Osteoblast (primary cell): ENCODE results near the gene HDHD2. TPM values are rescaled to one million over a fixed set of nuclear protein-coding genes. Genes with fewer than 3 reads are reported as not detected.
"Not testable (repeated sequence)": the region's sequence is repeated elsewhere in the genome, so short reads cannot be mapped to it uniquely, and the experiment has no call there.

Experiments used
- DNase-seq: peaks from one replicate; pipeline ENCODE4 v3.0.0; 2011; ENCODE audit warnings: low spot score, mixed read lengths; ENCODE audit not compliant: insufficient read length; ENCODE audit errors: missing footprints
- H2AFZ ChIP-seq: 2 replicates; pipeline ENCODE4 v1.6.0; 2011; ENCODE audit warnings: mild to moderate bottlenecking, low read length
- H3K27ac ChIP-seq: 2 replicates; pipeline ENCODE4 v1.5.1; 2011; ENCODE audit warnings: mild to moderate bottlenecking, low read depth, low read length, moderate library complexity
- H3K27me3 ChIP-seq: 2 replicates; pipeline ENCODE4 v1.6.0; 2012; ENCODE audit warnings: mild to moderate bottlenecking, control low read depth, inconsistent platforms, low read length, moderate library complexity; ENCODE audit not compliant: insufficient read depth
- H3K36me3 ChIP-seq: 2 replicates; pipeline ENCODE4 v1.5.1; 2011; ENCODE audit warnings: mild to moderate bottlenecking, low read length, control low read depth, moderate library complexity; ENCODE audit not compliant: insufficient read depth
- H3K4me1 ChIP-seq: 2 replicates; pipeline ENCODE4 v1.5.1; 2011; ENCODE audit warnings: mild to moderate bottlenecking, low read length, control low read depth, moderate library complexity; ENCODE audit not compliant: insufficient read depth
- H3K4me2 ChIP-seq: 2 replicates; pipeline ENCODE4 v1.6.0; 2011; ENCODE audit warnings: mild to moderate bottlenecking, low read length; ENCODE audit not compliant: insufficient read depth
- H3K4me3 ChIP-seq: fragments of 200-600 bp; sonication (generic); 3 replicates; pipeline ENCODE4 v1.5.1; 2012; ENCODE audit warnings: mild to moderate bottlenecking, low read length, inconsistent platforms; ENCODE audit not compliant: insufficient read depth
- H3K79me2 ChIP-seq: 2 replicates; pipeline ENCODE4 v1.6.0; 2012; ENCODE audit warnings: mild to moderate bottlenecking, low read length, control low read depth, inconsistent platforms; ENCODE audit not compliant: insufficient read depth
- H3K9me3 ChIP-seq: 2 replicates; pipeline ENCODE4 v1.5.1; 2011; ENCODE audit warnings: low read depth, low read length, control low read depth
- H4K20me1 ChIP-seq: 2 replicates; pipeline ENCODE4 v1.6.0; 2012; ENCODE audit warnings: mild to moderate bottlenecking, low read length, control low read depth; ENCODE audit not compliant: insufficient read depth
- total RNA-seq: library from RNA; depleted of rRNA; stranded (reverse); fragments of >200 nt; gene quantifications from 2 replicates; pipeline ENCODE4 v1.2.3, GENCODE V29; 2012
- TF ChIP-seq, protein P1 (sequence below): IDR thresholded peaks from 2 replicates; pipeline ENCODE4 v1.5.1; 2011; ENCODE audit warnings: mild to moderate bottlenecking, low read depth, low read length, moderate library complexity; ENCODE audit errors: extremely low read depth

HDHD2 gene
- total RNA-seq, 1 donor = 17.4 TPM

DNA sequence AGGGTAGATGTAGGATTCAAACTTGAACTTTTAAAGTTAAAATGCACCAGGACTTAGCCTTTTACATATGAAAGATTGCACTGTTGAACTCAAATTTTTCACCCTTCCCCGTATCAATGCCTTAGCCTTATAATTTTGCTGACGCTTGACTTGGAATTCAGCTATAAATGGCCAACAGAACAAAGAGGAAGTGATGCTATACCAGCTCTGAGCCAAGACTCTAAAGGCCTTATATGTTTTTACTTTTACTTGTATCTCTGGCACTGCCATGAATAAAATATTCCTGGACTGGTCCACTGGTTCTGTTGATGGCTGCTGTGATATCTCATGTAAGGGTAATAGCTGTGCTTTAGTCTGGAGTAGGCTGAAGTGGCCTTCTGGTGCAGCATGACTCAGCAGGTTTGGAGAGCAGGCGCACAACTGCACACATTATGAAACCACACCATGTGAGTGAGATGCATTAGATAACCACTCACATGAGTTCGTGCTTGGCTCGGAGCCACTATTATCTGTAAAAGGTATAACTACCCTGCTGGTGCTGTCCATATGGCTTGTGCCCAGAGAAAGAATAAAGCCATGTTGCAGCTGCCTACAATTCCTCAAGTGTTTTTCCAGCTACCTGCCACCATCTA, 34.2 kb upstream of the HDHD2 start:
- no peak overlapping the region for H2AFZ ChIP-seq
- no peak overlapping the region for H3K4me2 ChIP-seq
- no peaks in the 10 kb centered on the region for H4K20me1 ChIP-seq
- H3K4me3 ChIP-seq = no peak overlapping the region
- H3K27me3 ChIP-seq = no peaks in the 10 kb centered on the region
- H3K36me3 ChIP-seq = no peaks in the 10 kb centered on the region
- DNase-seq = no peak
- H3K9me3 ChIP-seq = no peaks in the 10 kb centered on the region
- H3K79me2 ChIP-seq = no peaks in the 10 kb centered on the region
- no peak overlapping the region for H3K27ac ChIP-seq
- TF ChIP-seq, protein P1, sequence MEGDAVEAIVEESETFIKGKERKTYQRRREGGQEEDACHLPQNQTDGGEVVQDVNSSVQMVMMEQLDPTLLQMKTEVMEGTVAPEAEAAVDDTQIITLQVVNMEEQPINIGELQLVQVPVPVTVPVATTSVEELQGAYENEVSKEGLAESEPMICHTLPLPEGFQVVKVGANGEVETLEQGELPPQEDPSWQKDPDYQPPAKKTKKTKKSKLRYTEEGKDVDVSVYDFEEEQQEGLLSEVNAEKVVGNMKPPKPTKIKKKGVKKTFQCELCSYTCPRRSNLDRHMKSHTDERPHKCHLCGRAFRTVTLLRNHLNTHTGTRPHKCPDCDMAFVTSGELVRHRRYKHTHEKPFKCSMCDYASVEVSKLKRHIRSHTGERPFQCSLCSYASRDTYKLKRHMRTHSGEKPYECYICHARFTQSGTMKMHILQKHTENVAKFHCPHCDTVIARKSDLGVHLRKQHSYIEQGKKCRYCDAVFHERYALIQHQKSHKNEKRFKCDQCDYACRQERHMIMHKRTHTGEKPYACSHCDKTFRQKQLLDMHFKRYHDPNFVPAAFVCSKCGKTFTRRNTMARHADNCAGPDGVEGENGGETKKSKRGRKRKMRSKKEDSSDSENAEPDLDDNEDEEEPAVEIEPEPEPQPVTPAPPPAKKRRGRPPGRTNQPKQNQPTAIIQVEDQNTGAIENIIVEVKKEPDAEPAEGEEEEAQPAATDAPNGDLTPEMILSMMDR = no peak
- no peaks in the 10 kb centered on the region for H3K4me1 ChIP-seq

DNA sequence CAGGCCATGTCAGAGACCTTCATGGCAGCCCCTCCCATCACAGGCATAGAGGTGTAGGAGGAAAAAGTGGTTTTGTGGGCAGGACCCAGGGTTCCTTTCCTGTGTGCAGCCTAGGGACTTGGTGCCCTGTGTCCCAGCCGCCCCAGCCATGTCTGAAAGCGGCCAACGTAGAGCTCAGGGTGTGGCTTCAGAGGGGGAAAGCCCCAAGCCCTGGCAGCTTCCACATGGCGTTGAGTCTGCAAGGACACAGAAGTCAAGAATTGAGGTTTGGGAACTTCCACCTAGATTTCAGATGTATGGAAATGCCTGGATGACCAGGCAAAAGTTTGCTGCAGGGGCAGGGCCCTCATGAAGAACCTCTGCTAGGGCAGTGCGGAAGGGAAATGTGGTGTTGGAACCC, 31.9 kb upstream of the HDHD2 start:
- not testable (repeated sequence) for H3K27ac ChIP-seq

DNA sequence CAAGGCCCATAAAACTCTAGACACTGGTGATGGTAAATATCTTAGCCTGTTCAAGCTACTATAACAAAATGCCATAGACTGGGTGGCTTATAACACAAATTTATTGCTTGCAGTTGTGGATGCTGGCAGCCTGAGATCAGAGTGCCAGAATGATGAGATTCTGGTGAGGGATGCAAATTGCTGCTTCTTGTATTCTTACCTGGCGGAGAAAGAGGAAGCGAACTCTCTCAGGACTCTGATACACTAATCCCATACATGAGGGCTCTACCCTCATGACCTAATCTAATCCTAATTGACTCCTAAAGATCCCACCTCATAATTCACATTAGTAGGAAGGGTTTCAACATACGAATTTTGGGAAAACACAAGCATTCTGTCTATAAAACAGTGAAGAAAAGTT, 30.5 kb upstream of the HDHD2 start:
- Histone ChIP-seq H3K4me3 (no peak overlapping the region), H3K36me3 (no peaks in the 10 kb centered on the region), H3K27me3 (no peaks in the 10 kb centered on the region), H3K79me2 (peaks cover 6% of the 10 kb centered on the region), H3K4me2 (no peak overlapping the region), H3K9me3 (no peaks in the 10 kb centered on the region), H3K27ac (no peak overlapping the region), H4K20me1 (no peaks in the 10 kb centered on the region), H3K4me1 (no peaks in the 10 kb centered on the region), H2AFZ (no peak overlapping the region)
- TF ChIP-seq, protein P1 = no peak
- no peak for DNase-seq

More for the DNA sequence above, 31.9 kb upstream of the HDHD2 start:
- H3K4me2 ChIP-seq, H3K4me1 ChIP-seq, H3K36me3 ChIP-seq, H3K27me3 ChIP-seq, H3K9me3 ChIP-seq, DNase-seq, H2AFZ ChIP-seq, H4K20me1 ChIP-seq, H3K79me2 ChIP-seq, H3K4me3 ChIP-seq: not testable (repeated sequence)

DNA sequence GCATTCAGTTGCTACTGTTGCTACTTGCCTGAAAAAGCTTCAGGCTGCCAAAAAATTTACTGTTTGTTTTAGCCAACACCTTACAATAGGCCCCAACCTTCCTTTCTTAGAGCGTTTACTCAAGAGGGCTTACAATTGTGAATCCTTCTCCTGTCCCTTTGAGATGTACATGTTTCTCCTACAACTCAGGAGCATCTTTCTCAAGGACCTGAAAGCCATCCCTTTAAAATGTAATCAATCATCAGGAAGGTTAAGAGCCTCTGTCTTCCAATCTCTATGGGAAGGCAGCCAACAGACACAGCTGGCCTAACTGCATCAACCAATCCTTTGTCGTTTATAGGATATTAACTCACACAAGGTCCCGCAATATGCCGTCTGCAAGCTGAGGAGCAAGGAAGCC, 29.2 kb upstream of the HDHD2 start:
- Histone ChIP-seq H2AFZ (no peak overlapping the region), H3K36me3 (no peaks in the 10 kb centered on the region), H3K4me1 (peaks cover 6% of the 10 kb centered on the region), H3K27me3 (no peaks in the 10 kb centered on the region), H3K4me3 (no peak overlapping the region), H3K79me2 (peaks cover 18% of the 10 kb centered on the region), H3K9me3 (no peaks in the 10 kb centered on the region), H3K27ac (no peak overlapping the region), H4K20me1 (peaks cover 4% of the 10 kb centered on the region), H3K4me2 (no peak overlapping the region)
- TF ChIP-seq, protein P1 = no peak
- no peak for DNase-seq
